Testis (tissue), 2 donors: Measurements from ENCODE around the gene ICA1L.

Source experiments
- CTCF ChIP-seq, 3 experiments: fragments of 450-650 bp in 2 of 3; fragments of 200-600 bp in 1 of 3; sonication (generic) in 1 of 3; IDR thresholded peaks; one replicate each; pipeline ENCODE4 v1.5.1; 2016 to 2019; ENCODE audit warnings: antibody characterized with exemption in 3 of 3, mild to moderate bottlenecking in 2 of 3, moderate library complexity in 1 of 3
- POLR2A ChIP-seq: fragments of 450-650 bp; IDR thresholded peaks from one replicate; pipeline ENCODE4 v1.6.1; 2017; ENCODE audit warnings: antibody characterized with exemption, mild to moderate bottlenecking, moderate library complexity

DNA sequence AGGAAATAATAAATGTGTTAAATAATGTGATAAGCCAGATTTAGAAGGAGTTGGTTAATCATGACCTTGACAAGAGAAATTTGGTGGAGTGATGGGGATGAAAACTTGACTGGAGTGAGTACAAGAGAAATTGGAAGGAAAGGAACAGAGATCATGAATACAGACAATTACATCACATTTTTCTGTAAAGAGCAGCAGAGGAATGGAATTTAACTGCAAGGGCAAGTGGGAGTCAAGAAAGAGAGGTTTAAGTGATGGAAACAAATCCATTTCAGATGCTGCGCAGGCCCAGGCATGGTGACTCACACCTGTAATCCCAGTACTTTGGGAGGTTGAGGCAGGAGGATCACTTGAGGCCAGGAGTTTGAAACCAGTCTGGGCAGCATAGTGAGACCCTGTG is 46.7 kb downstream of the ICA1L start:
- TF ChIP-seq CTCF (IDR thresholded peaks at IDR 0.05) (no peak), POLR2A (no peak)
